HepG2 (cell line): Measurements from ENCODE around the gene SRP68. TPM values are rescaled to one million over a fixed set of nuclear protein-coding genes. Genes with fewer than 3 reads are reported as not detected.

Experiments
- ARID4A ChIP-seq: sonication (generic); formaldehyde crosslinking; IDR thresholded peaks from 2 replicates; pipeline ENCODE4 v1.5.0; 2020; ENCODE audit warnings: mild to moderate bottlenecking, missing genetic modification reagents, borderline replicate concordance
- ATAD3A ChIP-seq: sonication (generic); formaldehyde crosslinking; IDR thresholded peaks from 2 replicates; pipeline ENCODE4 v1.4.0; 2020; ENCODE audit warnings: missing genetic modification reagents
- ATF5 ChIP-seq: sonication (generic); formaldehyde crosslinking; IDR thresholded peaks from 2 replicates; pipeline ENCODE4 v1.4.0; 2020; ENCODE audit warnings: mild to moderate bottlenecking, low read depth, missing genetic modification reagents
- ATRX ChIP-seq: sonication (generic); formaldehyde crosslinking; IDR thresholded peaks from 2 replicates; pipeline ENCODE4 v1.4.0; 2020; ENCODE audit warnings: missing genetic modification reagents, borderline replicate concordance
- FOXP1 ChIP-seq, 2 experiments: fragments of 450-650 bp in 1 of 2; IDR thresholded peaks; 2 replicates each; pipeline ENCODE4 v1.6.1; 2017 to 2018; ENCODE audit warnings: antibody characterized with exemption in 1 of 2
- MAX ChIP-seq: IDR thresholded peaks from 2 replicates; pipeline ENCODE4 v1.6.1; 2012; ENCODE audit warnings: inconsistent platforms
- MIER3 ChIP-seq: IDR thresholded peaks from 2 replicates; pipeline ENCODE4 v1.6.1; 2016; ENCODE audit warnings: missing compliant biosample characterization, borderline replicate concordance
- MXD3 ChIP-seq: IDR thresholded peaks from 2 replicates; pipeline ENCODE4 v1.6.1; 2016; ENCODE audit warnings: mild to moderate bottlenecking, missing biosample characterization, missing genetic modification reagents
- PCBP1 ChIP-seq: fragments of 200-400 bp; formaldehyde crosslinking; IDR thresholded peaks from 2 replicates; pipeline ENCODE4 v1.6.1; 2017; ENCODE audit warnings: mild to moderate bottlenecking, low read depth, low read length, borderline replicate concordance
- SP1 ChIP-seq, 2 experiments: fragments of 450-650 bp in 1 of 2; sonication (generic) in 1 of 2; formaldehyde crosslinking in 1 of 2; IDR thresholded peaks; 2 replicates each; pipeline versions ENCODE4 v1.4.0 to v1.6.1; 2016 to 2020; ENCODE audit warnings: missing genetic modification reagents in 1 of 2
- YEATS2 ChIP-seq: sonication (generic); formaldehyde crosslinking; IDR thresholded peaks from 2 replicates; pipeline ENCODE4 v1.4.0; 2020; ENCODE audit warnings: missing genetic modification reagents, borderline replicate concordance
- ZNF260 ChIP-seq: sonication (generic); formaldehyde crosslinking; IDR thresholded peaks from 2 replicates; pipeline ENCODE4 v1.4.0; 2020; ENCODE audit warnings: missing genetic modification reagents, low read depth, mild to moderate bottlenecking, borderline replicate concordance
- ZNF678 ChIP-seq: sonication (generic); formaldehyde crosslinking; IDR thresholded peaks from 2 replicates; pipeline ENCODE4 v1.4.0; 2020; ENCODE audit warnings: mild to moderate bottlenecking, missing genetic modification reagents
- ZUFSP ChIP-seq: sonication (generic); formaldehyde crosslinking; IDR thresholded peaks from 2 replicates; pipeline ENCODE4 v1.9.0; 2021; ENCODE audit warnings: missing genetic modification reagents, mild to moderate bottlenecking, borderline replicate concordance
- polyA plus RNA-seq, 8 experiments: library from polyadenylated mRNA; depleted of rRNA in 3 of 8; stranded (reverse) in 7 of 8; unstranded in 1 of 8; fragments of >200 nt; fragmentation: Illumina TruSeq in 4 of 8; extraction: Trizol in 4 of 8; gene quantifications; 2 replicates each; pipeline versions ENCODE4 v1.2.1 to v1.2.3, GENCODE V29; 2011 to 2016; ENCODE audit warnings: low read depth in 4 of 8, missing spikeins in 1 of 8, mixed read lengths in 1 of 8; ENCODE audit not compliant: insufficient read depth in 1 of 8
- total RNA-seq, 5 experiments: library from RNA; depleted of rRNA; stranded (reverse); fragments of >200 nt; fragmentation: Illumina TruSeq; extraction: Trizol; gene quantifications; 2 replicates each; pipeline ENCODE4 v1.2.3, GENCODE V29; 2016; ENCODE audit warnings: low read depth in 1 of 5
- TF ChIP-seq, protein P1 (sequence below), 2 experiments: fragments of 450-650 bp in 1 of 2; sonication (generic) in 1 of 2; formaldehyde crosslinking; IDR thresholded peaks; 2 replicates each; pipeline versions ENCODE4 v1.5.0 to v1.8.0; 2020 to 2022; ENCODE audit warnings: mild to moderate bottlenecking in 1 of 2, missing genetic modification reagents in 1 of 2
- TF ChIP-seq, protein P2 (sequence below): sonication (generic); formaldehyde crosslinking; IDR thresholded peaks from 2 replicates; pipeline ENCODE4 v1.5.0; 2020; ENCODE audit warnings: mild to moderate bottlenecking, missing genetic modification reagents

Gene SRP68
- total and polyA plus RNA-seq, 2 of the 13 experiments (the other 11 are each of a cell fraction or from before 2014, with no cell fraction given): 39.8 to 74.3 TPM

DNA sequence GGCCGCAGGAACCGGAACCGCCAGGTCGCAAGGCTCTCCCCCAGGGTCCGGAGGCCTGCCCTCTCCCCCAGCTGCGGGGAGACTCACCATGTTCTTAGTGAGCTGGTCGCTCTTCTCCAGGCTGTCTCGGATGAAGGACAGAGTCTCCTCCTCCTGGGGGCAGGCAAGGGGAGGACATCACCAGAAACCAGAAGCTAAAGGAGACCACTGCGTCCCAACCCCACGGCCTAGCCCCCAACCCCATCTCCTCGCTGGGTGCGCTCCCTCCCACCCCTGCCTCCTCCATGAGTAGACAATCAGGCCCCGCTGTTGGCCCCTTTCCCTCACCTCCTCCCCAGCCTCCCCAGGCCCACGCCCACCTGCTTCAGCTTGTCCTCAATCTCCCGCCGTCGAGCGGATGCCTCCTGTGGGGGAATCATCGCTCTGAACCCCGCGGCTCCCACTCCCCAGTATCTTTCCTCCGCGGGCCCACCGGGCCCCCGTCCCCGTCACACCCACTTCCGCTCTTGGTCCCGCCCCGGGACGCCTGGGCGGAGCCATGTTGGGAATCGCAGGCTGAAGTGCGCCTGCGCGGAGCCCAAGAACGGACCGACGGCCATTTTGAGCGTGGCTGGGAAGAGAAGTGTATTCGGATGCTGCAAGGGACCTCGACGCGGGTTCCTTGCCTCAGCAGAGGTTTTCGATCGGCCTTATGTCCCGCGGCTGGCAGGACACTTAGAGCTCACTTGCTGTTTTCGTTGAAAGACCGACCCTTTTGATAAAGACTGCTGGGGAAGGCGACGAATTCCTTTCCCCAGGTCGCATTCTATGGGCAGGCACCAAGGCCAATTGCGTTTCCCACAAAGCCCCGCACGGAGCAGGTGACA is 31.2 kb upstream of the SRP68 start, which contains the start of gene EXOC7 (continued):
- TF ChIP-seq ATAD3A (CRISPR knock-in tag) (no peak), MIER3 (CRISPR knock-in tag) (peak; percentile 80), ZNF678 (CRISPR knock-in tag) (no peak), MXD3 (CRISPR knock-in tag) (peak; percentile 80), ATRX (CRISPR knock-in tag) (no peak), ZUFSP (no peak), ATF5 (CRISPR knock-in tag) (no peak), ZNF260 (CRISPR knock-in tag) (no peak), MAX (peak; percentile 64; the same call in 1 of the 2 replicates), SP1 (IDR thresholded peaks at IDR 0.05) (no peak), SP1 (CRISPR knock-in tag; IDR thresholded peaks at IDR 0.05) (peak; percentile 79), FOXP1 (IDR thresholded peaks at IDR 0.05) (no peak), FOXP1 (CRISPR knock-in tag; IDR thresholded peaks at IDR 0.05) (no peak), ARID4A (CRISPR knock-in tag) (peak; percentile 89), PCBP1 (peak; percentile 85; the same call in 1 of the 2 replicates), YEATS2 (CRISPR knock-in tag) (peak; percentile 86)
- TF ChIP-seq, protein P1, sequence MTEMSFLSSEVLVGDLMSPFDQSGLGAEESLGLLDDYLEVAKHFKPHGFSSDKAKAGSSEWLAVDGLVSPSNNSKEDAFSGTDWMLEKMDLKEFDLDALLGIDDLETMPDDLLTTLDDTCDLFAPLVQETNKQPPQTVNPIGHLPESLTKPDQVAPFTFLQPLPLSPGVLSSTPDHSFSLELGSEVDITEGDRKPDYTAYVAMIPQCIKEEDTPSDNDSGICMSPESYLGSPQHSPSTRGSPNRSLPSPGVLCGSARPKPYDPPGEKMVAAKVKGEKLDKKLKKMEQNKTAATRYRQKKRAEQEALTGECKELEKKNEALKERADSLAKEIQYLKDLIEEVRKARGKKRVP (CRISPR knock-in tag; IDR thresholded peaks at IDR 0.05): no peak
- TF ChIP-seq, protein P2, sequence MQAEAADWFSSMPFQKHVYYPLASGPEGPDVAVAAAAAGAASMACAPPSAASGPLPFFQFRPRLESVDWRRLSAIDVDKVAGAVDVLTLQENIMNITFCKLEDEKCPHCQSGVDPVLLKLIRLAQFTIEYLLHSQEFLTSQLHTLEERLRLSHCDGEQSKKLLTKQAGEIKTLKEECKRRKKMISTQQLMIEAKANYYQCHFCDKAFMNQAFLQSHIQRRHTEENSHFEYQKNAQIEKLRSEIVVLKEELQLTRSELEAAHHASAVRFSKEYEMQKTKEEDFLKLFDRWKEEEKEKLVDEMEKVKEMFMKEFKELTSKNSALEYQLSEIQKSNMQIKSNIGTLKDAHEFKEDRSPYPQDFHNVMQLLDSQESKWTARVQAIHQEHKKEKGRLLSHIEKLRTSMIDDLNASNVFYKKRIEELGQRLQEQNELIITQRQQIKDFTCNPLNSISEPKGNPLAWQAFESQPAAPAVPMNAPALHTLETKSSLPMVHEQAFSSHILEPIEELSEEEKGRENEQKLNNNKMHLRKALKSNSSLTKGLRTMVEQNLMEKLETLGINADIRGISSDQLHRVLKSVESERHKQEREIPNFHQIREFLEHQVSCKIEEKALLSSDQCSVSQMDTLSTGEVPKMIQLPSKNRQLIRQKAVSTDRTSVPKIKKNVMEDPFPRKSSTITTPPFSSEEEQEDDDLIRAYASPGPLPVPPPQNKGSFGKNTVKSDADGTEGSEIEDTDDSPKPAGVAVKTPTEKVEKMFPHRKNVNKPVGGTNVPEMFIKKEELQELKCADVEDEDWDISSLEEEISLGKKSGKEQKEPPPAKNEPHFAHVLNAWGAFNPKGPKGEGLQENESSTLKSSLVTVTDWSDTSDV (CRISPR knock-in tag): peak; percentile 75; the same call in 1 of the 2 replicates
